Ascending aorta (tissue), 2 donors: ENCODE measurements around the gene SAG. TPM values are rescaled to one million over a fixed set of nuclear protein-coding genes. Genes with fewer than 3 reads are reported as not detected.
"Not testable (repeated sequence)": the region's sequence is repeated elsewhere in the genome, so short reads cannot be mapped to it uniquely, and the experiment has no call there.

Experiments
- DNase-seq, 2 donors: peaks; one replicate each; pipeline ENCODE4 v3.0.0-alpha.2; 2019; ENCODE audit warnings: low spot score in 2 of 2
- H3K27ac ChIP-seq, 2 donors: fragments of 200-600 bp; sonication (generic); one replicate each; pipeline ENCODE4 v1.5.1; 2016 to 2017; ENCODE audit warnings: mild to moderate bottlenecking in 1 of 2
- H3K27me3 ChIP-seq: fragments of 200-600 bp; sonication (generic); one replicate; pipeline ENCODE4 v1.5.1; 2017
- H3K36me3 ChIP-seq, 2 donors: fragments of 200-600 bp; sonication (generic); one replicate each; pipeline ENCODE4 v1.5.1; 2016
- H3K4me1 ChIP-seq, 2 donors: fragments of 200-600 bp; sonication (generic); one replicate each; pipeline ENCODE4 v1.5.1; 2016 to 2017; ENCODE audit warnings: mild to moderate bottlenecking in 1 of 2
- H3K4me3 ChIP-seq, 2 donors: fragments of 200-600 bp; sonication (generic); one replicate each; pipeline ENCODE4 v1.5.1; 2016 to 2017; ENCODE audit warnings: mild to moderate bottlenecking in 1 of 2
- H3K9me3 ChIP-seq, 2 donors: fragments of 200-600 bp; sonication (generic); one replicate each; pipeline ENCODE4 v1.5.1; 2016
- CTCF ChIP-seq, 3 experiments: fragments of 200-600 bp in 2 of 3; fragments of 450-650 bp in 1 of 3; sonication (generic) in 2 of 3; IDR thresholded peaks; one replicate each; pipeline ENCODE4 v1.5.1; 2016 to 2019; ENCODE audit warnings: antibody characterized with exemption in 3 of 3, mild to moderate bottlenecking in 1 of 3, moderate library complexity in 1 of 3
- intact Hi-C: fragments of 100-400 bp; cut with DNase I; formaldehyde crosslinking; loops from one replicate; pipeline ENCODE4 v1.15.1; 2023
- total RNA-seq: library from RNA; depleted of rRNA; stranded (reverse); fragments of >200 nt; gene quantifications from one replicate; pipeline ENCODE4 v1.1.0, GENCODE V29; 2016

The SAG gene
- total RNA-seq, 1 donor from 2014 or later = not detected

- no peaks in the 10 kb centered on the region for H3K27me3 ChIP-seq
- no peak for TF ChIP-seq CTCF (IDR thresholded peaks at IDR 0.05)
- DNase-seq = peak in 1 of 2 donors; percentile 11
- no peak overlapping the region for H3K4me3 ChIP-seq
- no peaks in the 10 kb centered on the region for H3K9me3 ChIP-seq
- H3K36me3 ChIP-seq = peaks cover 0 to 5% of the 10 kb centered on the region in 2 donors
- intact Hi-C loops = no loop called here
- H3K4me1 ChIP-seq = peaks cover 0 to 14% of the 10 kb centered on the region in 2 donors
- H3K27ac ChIP-seq = no peak overlapping the region
Observed at GRCh38 chr2:233371641-233372040, 64.0 kb downstream of the SAG start.

GRCh38 chr2:233372855-233373254, 65.2 kb downstream of the SAG start:
- Histone ChIP-seq H3K36me3 (peaks cover 0 to 5% of the 10 kb centered on the region in 2 donors), H3K27ac (no peak overlapping the region), H3K4me1 (peaks cover 0 to 14% of the 10 kb centered on the region in 2 donors), H3K27me3 (no peaks in the 10 kb centered on the region), H3K4me3 (no peak overlapping the region), H3K9me3 (no peaks in the 10 kb centered on the region)
- intact Hi-C loops = no loop called here
- DNase-seq = peak in 1 of 2 donors; percentile 24
- no peak for TF ChIP-seq CTCF (IDR thresholded peaks at IDR 0.05)

GRCh38 chr2:233373316-233373715, 65.7 kb downstream of the SAG start:
- TF ChIP-seq CTCF (IDR thresholded peaks at IDR 0.05) = no peak
- Histone ChIP-seq H3K27ac (no peak overlapping the region), H3K9me3 (no peaks in the 10 kb centered on the region), H3K4me3 (no peak overlapping the region), H3K27me3 (no peaks in the 10 kb centered on the region), H3K36me3 (peaks cover 0 to 5% of the 10 kb centered on the region in 2 donors), H3K4me1 (peaks cover 0 to 14% of the 10 kb centered on the region in 2 donors)
- intact Hi-C loops = no loop called here
- DNase-seq = peak in 1 of 2 donors; percentile 2

GRCh38 chr2:233374776-233375175, 67.2 kb downstream of the SAG start:
- H3K4me3 ChIP-seq, intact Hi-C loops, H3K4me1 ChIP-seq, H3K9me3 ChIP-seq, H3K27me3 ChIP-seq, H3K36me3 ChIP-seq, H3K27ac ChIP-seq: not testable (repeated sequence)
- DNase-seq = peak in 1 of 2 donors; percentile 16

GRCh38 chr2:233375490-233376314, 68.1 kb downstream of the SAG start:
- H3K4me3 ChIP-seq = no peak overlapping the region
- peaks cover 0 to 5% of the 10 kb centered on the region in 2 donors for H3K36me3 ChIP-seq
- no peaks in the 10 kb centered on the region for H3K9me3 ChIP-seq
- peaks cover 0 to 4% of the 10 kb centered on the region in 2 donors for H3K4me1 ChIP-seq
- no peak for TF ChIP-seq CTCF (IDR thresholded peaks at IDR 0.05)
- intact Hi-C loops = no loop called here
- no peak overlapping the region for H3K27ac ChIP-seq
- peak in 1 of 2 donors; percentile 30 for DNase-seq
- no peaks in the 10 kb centered on the region for H3K27me3 ChIP-seq

- no peaks in the 10 kb centered on the region for H3K9me3 ChIP-seq
- TF ChIP-seq CTCF (IDR thresholded peaks at IDR 0.05) = no peak
- no peak overlapping the region for H3K4me3 ChIP-seq
- no peak overlapping the region for H3K27ac ChIP-seq
- peaks cover 0 to 5% of the 10 kb centered on the region in 2 donors for H3K36me3 ChIP-seq
- DNase-seq = peak in 1 of 2 donors; percentile 34
- H3K27me3 ChIP-seq = no peaks in the 10 kb centered on the region
- intact Hi-C loops = no loop called here
- H3K4me1 ChIP-seq = no peaks in the 10 kb centered on the region
Observed at GRCh38 chr2:233379034-233379433, 71.4 kb downstream of the SAG start.
